Measurements from ENCODE around the gene PMPCB. TPM values are rescaled to one million over a fixed set of nuclear protein-coding genes. Genes with fewer than 3 reads are reported as not detected.
A peak's percentile ranks its signal among the peaks of the same experiment; 100 is the strongest.

PMPCB gene
- total RNA-seq, 1 donor from 2014 or later: 47.6 TPM

DNA sequence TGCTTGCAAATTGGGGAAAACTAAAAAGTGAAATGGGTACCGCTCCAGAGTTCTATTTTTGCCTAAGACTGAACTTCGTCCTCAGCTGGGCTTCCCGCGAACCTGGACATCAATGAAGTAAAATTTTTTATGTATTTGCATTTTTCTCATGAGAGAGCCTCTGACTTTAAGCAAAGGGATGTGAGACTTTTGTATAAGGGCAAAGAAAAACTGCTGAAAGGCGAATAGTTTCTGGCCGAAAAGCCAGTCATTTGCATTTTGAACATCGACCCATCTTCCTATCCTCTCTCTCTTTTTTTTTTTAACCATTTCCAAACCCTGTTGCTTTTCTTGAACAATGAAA, 573 bp downstream of the PMPCB start:
- H3K4me3 Mint-ChIP-seq (ENCODE audit: unreplicated experiment): peak overlapping the region; percentile 92
- DNase-seq (ENCODE audit: low read depth): no peak
- FAIRE-seq: no peak
- H3K9me3 Mint-ChIP-seq (ENCODE audit: unreplicated experiment): no peaks in the 10 kb centered on the region
- H3K4me1 Mint-ChIP-seq (ENCODE audit: low read depth, unreplicated experiment): peaks cover 4% of the 10 kb centered on the region
- H3K4me2 ChIP-seq (ENCODE audit: low read length): peak overlapping the region; percentile 87
- peaks cover 3% of the 10 kb centered on the region for H4K20me1 ChIP-seq (ENCODE audit: insufficient read depth, low read length)
- H3K27me3 Mint-ChIP-seq (ENCODE audit: low read depth, unreplicated experiment): no peaks in the 10 kb centered on the region
- peak overlapping the region; percentile 77 for H3K27ac Mint-ChIP-seq (ENCODE audit: unreplicated experiment)
- peak overlapping the region; percentile 82 for H2AFZ ChIP-seq (ENCODE audit: low read depth, low read length)
- H3K79me2 ChIP-seq (ENCODE audit: insufficient read depth, low read length): peaks cover 25% of the 10 kb centered on the region
- H3K27me3 ChIP-seq (ENCODE audit: insufficient read depth, low read length): no peaks in the 10 kb centered on the region
- no peak for TF ChIP-seq EZH2 (IDR thresholded peaks at IDR 0.05; ENCODE audit: insufficient read depth, low read length)
- TF ChIP-seq, protein P1, sequence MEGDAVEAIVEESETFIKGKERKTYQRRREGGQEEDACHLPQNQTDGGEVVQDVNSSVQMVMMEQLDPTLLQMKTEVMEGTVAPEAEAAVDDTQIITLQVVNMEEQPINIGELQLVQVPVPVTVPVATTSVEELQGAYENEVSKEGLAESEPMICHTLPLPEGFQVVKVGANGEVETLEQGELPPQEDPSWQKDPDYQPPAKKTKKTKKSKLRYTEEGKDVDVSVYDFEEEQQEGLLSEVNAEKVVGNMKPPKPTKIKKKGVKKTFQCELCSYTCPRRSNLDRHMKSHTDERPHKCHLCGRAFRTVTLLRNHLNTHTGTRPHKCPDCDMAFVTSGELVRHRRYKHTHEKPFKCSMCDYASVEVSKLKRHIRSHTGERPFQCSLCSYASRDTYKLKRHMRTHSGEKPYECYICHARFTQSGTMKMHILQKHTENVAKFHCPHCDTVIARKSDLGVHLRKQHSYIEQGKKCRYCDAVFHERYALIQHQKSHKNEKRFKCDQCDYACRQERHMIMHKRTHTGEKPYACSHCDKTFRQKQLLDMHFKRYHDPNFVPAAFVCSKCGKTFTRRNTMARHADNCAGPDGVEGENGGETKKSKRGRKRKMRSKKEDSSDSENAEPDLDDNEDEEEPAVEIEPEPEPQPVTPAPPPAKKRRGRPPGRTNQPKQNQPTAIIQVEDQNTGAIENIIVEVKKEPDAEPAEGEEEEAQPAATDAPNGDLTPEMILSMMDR (IDR thresholded peaks at IDR 0.05; ENCODE audit: insufficient read depth, low read depth, low read length): no peak
- H3K9me3 ChIP-seq (ENCODE audit: insufficient read depth, low read depth, low read length): no peaks in the 10 kb centered on the region
- peaks cover 6% of the 10 kb centered on the region for H3K36me3 Mint-ChIP-seq (ENCODE audit: low read depth, unreplicated experiment)
- peaks cover 30% of the 10 kb centered on the region for H3K36me3 ChIP-seq (ENCODE audit: insufficient read depth, low read length)
- peaks cover 11% of the 10 kb centered on the region for H3K4me1 ChIP-seq (ENCODE audit: insufficient read depth, low read length)
- peak overlapping the region; percentile 80 for H3K4me3 ChIP-seq (ENCODE audit: insufficient read depth, low read depth, low read length)
- H3K9ac ChIP-seq (ENCODE audit: low read length): peak overlapping the region; percentile 88
- H3K27ac ChIP-seq (ENCODE audit: low read depth, low read length): peak overlapping the region; percentile 79

DNA sequence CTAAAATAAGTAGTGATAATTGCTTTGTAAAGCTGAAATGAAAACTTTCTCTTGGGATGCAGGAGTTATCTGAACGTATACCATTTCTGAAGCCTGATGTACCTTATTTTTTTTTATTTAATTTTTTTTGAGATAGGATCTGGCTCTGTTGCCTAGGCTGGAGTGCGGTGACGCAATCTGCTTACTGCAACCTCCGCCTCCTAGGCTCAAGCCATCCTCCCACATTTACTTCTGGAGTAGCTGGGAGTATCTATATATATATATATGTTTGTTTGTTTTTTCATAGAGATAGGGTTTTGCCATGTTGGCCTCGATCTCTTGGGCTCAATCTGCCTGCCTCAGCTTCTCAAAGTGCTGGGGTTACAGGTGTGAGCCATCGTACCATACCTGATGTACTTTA, 2.4 kb downstream of the PMPCB start:
- Histone ChIP-seq H3K4me1 (ENCODE audit: insufficient read depth, low read length) (peaks cover 11% of the 10 kb centered on the region), H3K79me2 (ENCODE audit: insufficient read depth, low read length) (peaks cover 35% of the 10 kb centered on the region), H3K27me3 (ENCODE audit: insufficient read depth, low read length) (no peaks in the 10 kb centered on the region), H4K20me1 (ENCODE audit: insufficient read depth, low read length) (peaks cover 3% of the 10 kb centered on the region), H2AFZ (ENCODE audit: low read depth, low read length) (no peak overlapping the region), H3K9me3 (ENCODE audit: insufficient read depth, low read depth, low read length) (no peaks in the 10 kb centered on the region), H3K36me3 (ENCODE audit: insufficient read depth, low read length) (peaks cover 41% of the 10 kb centered on the region), H3K4me2 (ENCODE audit: low read length) (no peak overlapping the region), H3K27ac (ENCODE audit: low read depth, low read length) (no peak overlapping the region), H3K4me3 (ENCODE audit: insufficient read depth, low read depth, low read length) (no peak overlapping the region), H3K9ac (ENCODE audit: low read length) (no peak overlapping the region)
- DNase-seq (ENCODE audit: low read depth): no peak
- TF ChIP-seq EZH2 (IDR thresholded peaks at IDR 0.05; ENCODE audit: insufficient read depth, low read length): no peak
- TF ChIP-seq, protein P1 (IDR thresholded peaks at IDR 0.05; ENCODE audit: insufficient read depth, low read depth, low read length): no peak
- no peak for FAIRE-seq
- Mint-ChIP-seq H3K27ac (ENCODE audit: unreplicated experiment) (no peak overlapping the region), H3K9me3 (ENCODE audit: unreplicated experiment) (no peaks in the 10 kb centered on the region), H3K4me3 (ENCODE audit: unreplicated experiment) (no peak overlapping the region), H3K27me3 (ENCODE audit: low read depth, unreplicated experiment) (no peaks in the 10 kb centered on the region), H3K36me3 (ENCODE audit: low read depth, unreplicated experiment) (peaks cover 21% of the 10 kb centered on the region), H3K4me1 (ENCODE audit: low read depth, unreplicated experiment) (peaks cover 4% of the 10 kb centered on the region)

DNA sequence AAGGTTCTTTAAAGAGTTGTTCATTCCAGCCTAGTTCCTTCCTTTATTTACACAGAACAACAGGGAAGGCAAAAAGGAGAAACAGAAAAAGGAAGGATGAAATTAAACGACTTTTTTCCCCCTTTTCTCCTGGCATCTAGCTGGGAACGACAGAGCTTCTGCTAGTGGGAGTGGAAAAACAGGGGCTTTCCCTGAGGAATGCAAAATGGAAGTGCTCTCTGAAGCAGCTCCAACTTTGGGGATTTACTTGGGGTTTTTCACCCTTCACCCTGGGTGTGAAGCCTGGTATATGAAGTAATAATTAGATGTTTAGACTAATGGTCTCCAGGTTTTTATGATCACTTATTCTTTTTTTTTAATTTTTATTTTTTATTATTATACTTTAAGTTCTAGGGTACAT, 4.2 kb downstream of the PMPCB start:
- no peaks in the 10 kb centered on the region for H3K9me3 ChIP-seq (ENCODE audit: insufficient read depth, low read depth, low read length)
- Mint-ChIP-seq H3K27ac (ENCODE audit: unreplicated experiment) (no peak overlapping the region), H3K27me3 (ENCODE audit: low read depth, unreplicated experiment) (no peaks in the 10 kb centered on the region), H3K9me3 (ENCODE audit: unreplicated experiment) (no peaks in the 10 kb centered on the region), H3K4me3 (ENCODE audit: unreplicated experiment) (no peak overlapping the region), H3K36me3 (ENCODE audit: low read depth, unreplicated experiment) (peaks cover 29% of the 10 kb centered on the region), H3K4me1 (ENCODE audit: low read depth, unreplicated experiment) (peaks cover 4% of the 10 kb centered on the region)
- no peak overlapping the region for H3K4me3 ChIP-seq (ENCODE audit: insufficient read depth, low read depth, low read length)
- no peak overlapping the region for H3K27ac ChIP-seq (ENCODE audit: low read depth, low read length)
- H3K4me1 ChIP-seq (ENCODE audit: insufficient read depth, low read length): peaks cover 11% of the 10 kb centered on the region
- no peaks in the 10 kb centered on the region for H3K27me3 ChIP-seq (ENCODE audit: insufficient read depth, low read length)
- H3K4me2 ChIP-seq (ENCODE audit: low read length): no peak overlapping the region
- peaks cover 38% of the 10 kb centered on the region for H3K79me2 ChIP-seq (ENCODE audit: insufficient read depth, low read length)
- H3K36me3 ChIP-seq (ENCODE audit: insufficient read depth, low read length): peaks cover 52% of the 10 kb centered on the region
- DNase-seq (ENCODE audit: low read depth) (no peak), FAIRE-seq (no peak)
- no peak overlapping the region for H2AFZ ChIP-seq (ENCODE audit: low read depth, low read length)
- no peak overlapping the region for H3K9ac ChIP-seq (ENCODE audit: low read length)
- TF ChIP-seq, protein P1 (IDR thresholded peaks at IDR 0.05; ENCODE audit: insufficient read depth, low read depth, low read length): no peak
- no peak for TF ChIP-seq EZH2 (IDR thresholded peaks at IDR 0.05; ENCODE audit: insufficient read depth, low read length)
- H4K20me1 ChIP-seq (ENCODE audit: insufficient read depth, low read length): peaks cover 3% of the 10 kb centered on the region
